Common myeloid progenitor, CD34-positive (primary cell): ENCODE measurements around the gene UBR3.

ENCODE experiments used
- CTCF ChIA-PET: fragments of 350-600 bp; sonication (Branson Sonifier 250); formaldehyde crosslinking; loops from one replicate; lab custom pipeline; 2021; ENCODE audit warnings: antibody characterized with exemption; lab: Charles Lee
- POLR2A ChIA-PET: fragments of 350-600 bp; sonication (Branson Sonifier 250); formaldehyde crosslinking; loops from one replicate; lab custom pipeline; 2021; ENCODE audit warnings: antibody characterized with exemption; lab: Charles Lee
- DNase-seq, 3 donors: peaks; one replicate each; pipeline versions ENCODE4 v3.0.0 to v3.0.0-alpha.2; 2013
- H3K27ac ChIP-seq, 2 experiments: 1 replicate in 1 of 2; 2 replicates in 1 of 2; pipeline ENCODE4 v1.7.0; 2013; ENCODE audit warnings: inconsistent platforms in 2 of 2, low read length in 2 of 2, mild to moderate bottlenecking in 2 of 2, low read depth in 1 of 2, moderate library complexity in 1 of 2; ENCODE audit not compliant: severe bottlenecking in 2 of 2, insufficient read depth in 1 of 2, poor library complexity in 1 of 2
- H3K27me3 ChIP-seq, 5 experiments: replicated peaks in 2 of 5; 1 replicate in 3 of 5; 2 replicates in 2 of 5; pipeline versions ENCODE4 v1.6.1 to v1.7.0; 2013; ENCODE audit warnings: low read length in 4 of 5, mild to moderate bottlenecking in 2 of 5, moderate library complexity in 2 of 5, inconsistent platforms in 1 of 5; ENCODE audit not compliant: insufficient read depth in 5 of 5, control insufficient read depth in 4 of 5
- H3K36me3 ChIP-seq, 4 experiments: 1 replicate in 2 of 4; 2 replicates in 2 of 4; pipeline versions ENCODE4 v1.6.1 to v1.7.0; 2013; ENCODE audit warnings: low read length in 3 of 4, control low read depth in 1 of 4, mild to moderate bottlenecking in 1 of 4; ENCODE audit not compliant: control insufficient read depth in 4 of 4, insufficient read depth in 4 of 4
- H3K4me1 ChIP-seq, 4 experiments: 1 replicate in 3 of 4; 2 replicates in 1 of 4; pipeline versions ENCODE4 v1.6.1 to v1.7.1; 2013; ENCODE audit warnings: low read length in 3 of 4, mild to moderate bottlenecking in 3 of 4, control low read depth in 1 of 4, inconsistent platforms in 1 of 4, moderate library complexity in 1 of 4; ENCODE audit not compliant: control insufficient read depth in 4 of 4, insufficient read depth in 4 of 4; ENCODE audit errors: control extremely low read depth in 1 of 4
- H3K4me3 ChIP-seq, 7 experiments: 1 replicate in 4 of 7; 2 replicates in 3 of 7; pipeline versions ENCODE4 v1.5.1 to v1.7.0; 2013; ENCODE audit warnings: mild to moderate bottlenecking in 7 of 7, low read length in 6 of 7, moderate library complexity in 6 of 7, inconsistent platforms in 2 of 7, low read depth in 2 of 7, control low read depth in 1 of 7; ENCODE audit not compliant: insufficient read depth in 4 of 7, control insufficient read depth in 1 of 7; ENCODE audit errors: extremely low read depth in 1 of 7
- H3K9me3 ChIP-seq, 5 experiments: 1 replicate in 4 of 5; 2 replicates in 1 of 5; pipeline versions ENCODE4 v1.6.1 to v1.7.1; 2013; ENCODE audit warnings: low read length in 4 of 5, mild to moderate bottlenecking in 2 of 5, inconsistent platforms in 1 of 5, low read depth in 1 of 5, moderate library complexity in 1 of 5; ENCODE audit not compliant: control insufficient read depth in 4 of 5, insufficient read depth in 2 of 5; ENCODE audit errors: control extremely low read depth in 1 of 5
- WGBS: methylation state at CpG from one replicate; pipeline ENCODE4 v1.1.5; 2013; ENCODE audit not compliant: insufficient coverage; 5-methylcytosine and 5-hydroxymethylcytosine counted together

Gene UBR3

GRCh38 chr2:169909376-169909775 is 82.1 kb downstream of the UBR3 start:
- Histone ChIP-seq H3K27me3 (no peaks in the 10 kb centered on the region), H3K9me3 (no peaks in the 10 kb centered on the region), H3K36me3 (peaks cover 2 to 9% (median 4%) of the 10 kb centered on the region in 4 experiments), H3K4me3 (no peak overlapping the region), H3K27ac (no peak overlapping the region), H3K4me1 (no peaks in the 10 kb centered on the region)
- CTCF ChIA-PET, result interaction anchor here (0.6 to 1.2 kb wide), 3 partner anchors 14 to 120 kb away, joined by 3 read pairs; no protein-coding TSS in a partner anchor
- POLR2A ChIA-PET, result no interaction called here
- no peak for DNase-seq

GRCh38 chr2:169910109-169910799 is 83.0 kb downstream of the UBR3 start:
- Histone ChIP-seq H3K4me1 (no peaks in the 10 kb centered on the region), H3K27me3 (no peaks in the 10 kb centered on the region), H3K9me3 (no peaks in the 10 kb centered on the region), H3K4me3 (no peak overlapping the region), H3K27ac (no peak overlapping the region), H3K36me3 (peaks cover 2 to 12% (median 7%) of the 10 kb centered on the region in 4 experiments)
- no peak for DNase-seq
- ChIA-PET CTCF (interaction anchor here (1.0 to 1.2 kb wide), 3 partner anchors 13 to 121 kb away, joined by 3 read pairs; no protein-coding TSS in a partner anchor), POLR2A (no interaction called here)
- 100% methylated on average over 5 of the region's 7 CpGs for WGBS

- Histone ChIP-seq H3K9me3 (no peaks in the 10 kb centered on the region), H3K4me3 (no peak overlapping the region), H3K27me3 (no peaks in the 10 kb centered on the region), H3K4me1 (no peaks in the 10 kb centered on the region), H3K36me3 (peaks cover 0 to 10% (median 6%) of the 10 kb centered on the region in 4 experiments), H3K27ac (no peak overlapping the region)
- CTCF ChIA-PET, result interaction anchor here (1.0 kb wide), 1 partner anchor 13 kb away, joined by 3 read pairs; no protein-coding TSS in a partner anchor
- DNase-seq, result no peak
- no CpG with 5 or more reads among the region's 1 CpG for WGBS
- POLR2A ChIA-PET, result no interaction called here
Observed at GRCh38 chr2:169911119-169911518, 83.9 kb downstream of the UBR3 start.

GRCh38 chr2:169916623-169917022 is 89.4 kb downstream of the UBR3 start:
- Histone ChIP-seq H3K27me3 (no peaks in the 10 kb centered on the region), H3K4me3 (no peak overlapping the region), H3K9me3 (no peaks in the 10 kb centered on the region), H3K36me3 (peaks cover 6 to 15% (median 10%) of the 10 kb centered on the region in 4 experiments), H3K4me1 (no peaks in the 10 kb centered on the region), H3K27ac (no peak overlapping the region)
- POLR2A ChIA-PET, result no interaction called here
- CTCF ChIA-PET, result interaction anchor here (0.6 kb wide), 1 partner anchor 505 kb away, joined by 3 read pairs; no protein-coding TSS in a partner anchor
- no peak for DNase-seq

GRCh38 chr2:169923977-169924376 is 96.7 kb downstream of the UBR3 start:
- no peak for DNase-seq
- ChIA-PET POLR2A (no interaction called here), CTCF (no interaction called here)
- Histone ChIP-seq H3K9me3 (no peaks in the 10 kb centered on the region), H3K27ac (no peak overlapping the region), H3K4me3 (no peak overlapping the region), H3K4me1 (peaks cover 0 to 8% (median 4%) of the 10 kb centered on the region in 4 experiments), H3K36me3 (peaks cover 4 to 12% (median 7%) of the 10 kb centered on the region in 4 experiments), H3K27me3 (no peaks in the 10 kb centered on the region)

- Histone ChIP-seq H3K36me3 (peaks cover 3 to 8% (median 5%) of the 10 kb centered on the region in 4 experiments), H3K27ac (peak overlapping the region in 1 of 2 experiments; percentile 49), H3K4me3 (no peak overlapping the region), H3K4me1 (peaks cover 0 to 8% (median 4%) of the 10 kb centered on the region in 4 experiments), H3K9me3 (no peaks in the 10 kb centered on the region), H3K27me3 (no peaks in the 10 kb centered on the region)
- ChIA-PET CTCF (no interaction called here), POLR2A (no interaction called here)
- DNase-seq, result peak; percentile 59 to 83 (median 69)
- WGBS, result 0% methylated on average over 1 of the region's 2 CpGs
Observed at GRCh38 chr2:169925968-169926367, 98.7 kb downstream of the UBR3 start.

- ChIA-PET CTCF (interaction anchor here (1.1 to 3.0 kb wide), 4 partner anchors 10 to 820 kb away, joined by 3 to 8 read pairs (median 4); no protein-coding TSS in a partner anchor), POLR2A (interaction anchor here (1.4 kb wide), 1 partner anchor 101 kb away, joined by 3 read pairs; the partner anchor contains the start of gene UBR3)
- H3K9me3 ChIP-seq, result no peaks in the 10 kb centered on the region
- H3K4me1 ChIP-seq, result peaks cover 0 to 8% (median 4%) of the 10 kb centered on the region in 4 experiments
- no peak overlapping the region for H3K27ac ChIP-seq
- H3K27me3 ChIP-seq, result no peaks in the 10 kb centered on the region
- H3K4me3 ChIP-seq, result no peak overlapping the region
- peak; percentile 49 to 59 (median 53) for DNase-seq
- WGBS, result no CpG with 5 or more reads among the region's 1 CpG
- H3K36me3 ChIP-seq, result peaks cover 0 to 6% (median 5%) of the 10 kb centered on the region in 4 experiments
Observed at GRCh38 chr2:169928463-169928864, 101.2 kb downstream of the UBR3 start.
